NCI-H1436 (cell line): ENCODE results near the gene CPM.
"Not testable (repeated sequence)": the region's sequence is repeated elsewhere in the genome, so short reads cannot be mapped to it uniquely, and the experiment has no call there.

ENCODE experiments used
- DNase-seq: peaks from one replicate; lab custom pipeline; 2025; lab: John Stamatoyannopoulos, UW

Gene CPM

DNA sequence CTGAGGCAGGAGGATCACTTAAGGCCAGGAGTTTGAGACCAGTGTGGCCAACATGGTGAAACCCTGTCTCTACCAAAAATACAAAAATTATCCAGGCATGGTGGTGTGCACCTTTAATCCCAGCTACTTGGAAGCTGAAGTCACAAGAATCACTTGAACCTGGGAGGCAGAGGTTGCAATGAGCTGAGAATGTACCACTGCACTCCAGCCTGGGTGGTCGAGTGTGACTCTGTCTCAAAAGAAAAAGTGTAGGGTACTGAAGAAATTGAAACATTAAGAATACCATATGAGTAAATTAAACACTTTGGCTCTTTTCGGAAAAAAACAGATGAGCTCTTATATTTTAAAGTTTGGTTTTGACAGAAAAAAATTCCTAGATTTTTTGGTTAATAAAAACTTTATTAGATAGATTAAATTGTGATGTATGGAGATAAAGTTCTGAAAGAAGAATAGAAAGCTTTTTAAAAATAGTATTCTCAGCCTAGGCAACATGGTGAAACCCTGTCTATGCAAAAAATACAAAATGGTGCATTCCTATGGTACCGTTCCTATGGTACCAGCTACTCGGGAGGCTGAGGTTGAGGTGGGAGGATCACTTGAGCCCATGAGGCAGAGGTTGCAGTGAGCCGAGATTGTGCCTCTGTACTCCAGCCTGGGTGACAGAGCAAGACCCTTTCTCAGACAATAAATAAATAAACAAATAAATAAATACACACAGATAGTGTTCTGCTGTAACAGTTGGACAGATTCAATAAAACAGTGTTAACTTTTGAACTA, 104.9 kb downstream of the CPM start:
- DNase-seq: no peak

- DNase-seq: no peak
These were observed 107.3 kb downstream of the CPM start for GRCh38 chr12:68825569-68826217.

GRCh38 chr12:68824597-68825250, 108.2 kb downstream of the CPM start:
- DNase-seq: no peak

DNA sequence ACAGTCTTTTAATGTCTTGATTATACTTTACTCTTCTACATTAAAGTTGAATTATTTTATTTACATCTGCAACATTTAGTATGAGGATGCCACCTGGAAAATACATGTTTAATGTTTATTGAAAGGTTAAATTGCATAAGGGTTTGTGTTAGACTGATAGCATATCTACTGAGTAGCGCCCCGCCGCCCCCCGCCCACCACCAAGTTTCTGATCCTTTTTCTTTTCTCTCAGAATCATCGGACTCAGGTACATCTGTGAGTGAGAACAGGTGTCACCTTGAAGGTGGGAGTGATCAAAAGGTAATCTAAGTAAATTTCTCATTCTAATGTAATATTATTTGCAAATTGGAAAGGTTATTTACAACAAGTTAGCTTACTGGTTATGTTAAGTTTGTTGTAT, 108.8 kb downstream of the CPM start:
- DNase-seq: no peak

DNA sequence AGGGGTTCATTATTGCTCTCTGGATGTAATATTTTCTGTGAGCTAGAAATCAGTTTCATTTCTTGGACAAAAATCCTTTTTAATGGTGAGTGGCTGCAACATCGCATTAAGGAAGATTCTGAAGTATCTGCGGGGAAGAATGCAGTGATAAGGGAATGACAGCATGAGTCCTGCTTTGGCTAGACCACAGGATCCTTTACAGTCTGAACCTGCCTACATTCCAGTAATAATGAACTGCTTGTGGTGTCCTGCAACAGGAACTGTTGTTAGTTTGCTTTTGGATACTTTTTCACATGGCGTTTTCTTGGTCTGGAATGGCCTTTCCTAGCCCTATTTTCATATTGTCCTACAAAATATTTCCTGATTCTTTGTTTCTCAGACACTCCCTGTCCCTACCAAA, 109.3 kb downstream of the CPM start:
- DNase-seq: no peak

- DNase-seq: no peak
These were observed 111.4 kb downstream of the CPM start for GRCh38 chr12:68821357-68822188.

GRCh38 chr12:68819481-68819880, 113.5 kb downstream of the CPM start:
- not testable (repeated sequence) for DNase-seq

- no peak for DNase-seq
These were observed 116.8 kb downstream of the CPM start for GRCh38 chr12:68815928-68816800.

DNA sequence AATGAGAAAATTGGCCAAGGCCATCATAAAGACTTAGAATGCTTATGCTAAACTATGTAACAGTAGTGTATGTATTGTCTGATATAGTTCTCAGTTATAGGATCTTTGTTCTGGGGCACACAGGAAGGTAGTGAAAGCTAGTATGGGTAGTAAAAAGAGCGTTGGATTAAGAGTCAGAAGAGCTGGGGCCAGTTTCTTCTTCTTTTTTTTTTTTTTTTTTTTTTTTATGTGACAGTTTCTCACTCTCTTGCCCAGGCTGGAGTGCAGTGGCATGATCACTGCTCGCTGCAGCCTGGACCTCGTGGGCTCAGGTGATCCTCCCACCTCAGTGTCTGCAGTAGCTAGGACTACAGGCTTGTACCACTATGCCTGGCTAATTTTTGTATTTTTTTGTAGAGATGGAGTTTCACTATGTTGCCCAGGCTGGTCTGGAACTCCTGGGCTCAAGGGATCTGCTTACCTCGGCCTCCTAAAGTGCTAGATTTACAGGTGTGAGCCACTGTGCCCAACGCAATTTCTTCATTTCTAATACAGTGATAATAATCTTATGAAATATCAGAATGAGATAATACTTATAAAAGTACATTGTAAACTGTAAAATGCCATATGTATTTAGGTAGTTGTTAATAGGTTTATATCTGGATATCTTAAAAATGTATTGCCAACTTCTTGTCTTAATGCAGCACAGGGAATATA, 117.6 kb downstream of the CPM start:
- DNase-seq: no peak

GRCh38 chr12:68814490-68815231, 118.3 kb downstream of the CPM start:
- no peak for DNase-seq

- DNase-seq: no peak
These were observed 119.8 kb downstream of the CPM start for GRCh38 chr12:68813242-68813593.

- no peak for DNase-seq
These were observed 120.3 kb downstream of the CPM start for GRCh38 chr12:68812553-68813241.

DNA sequence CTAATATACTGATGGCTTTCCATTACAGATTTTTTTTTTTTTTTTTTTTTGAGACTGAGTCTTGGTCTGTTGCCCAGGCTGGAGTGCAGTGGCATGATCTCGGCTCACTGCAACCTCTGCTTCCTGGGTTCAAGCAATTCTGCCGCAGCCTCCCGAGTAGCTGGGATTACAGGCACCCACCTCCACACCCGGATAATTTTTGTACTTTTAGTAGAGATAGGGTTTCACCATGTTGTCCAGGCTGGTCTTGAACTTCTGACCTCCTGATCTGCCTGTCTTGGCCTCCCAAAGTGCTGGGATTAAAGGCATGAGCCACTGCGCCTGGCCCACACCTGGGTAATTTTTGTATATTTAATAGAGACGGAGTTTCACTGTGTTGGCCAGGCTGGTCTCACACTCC, 121.4 kb downstream of the CPM start:
- DNase-seq: not testable (repeated sequence)

GRCh38 chr12:68810027-68810389, 123.0 kb downstream of the CPM start:
- not testable (repeated sequence) for DNase-seq

DNA sequence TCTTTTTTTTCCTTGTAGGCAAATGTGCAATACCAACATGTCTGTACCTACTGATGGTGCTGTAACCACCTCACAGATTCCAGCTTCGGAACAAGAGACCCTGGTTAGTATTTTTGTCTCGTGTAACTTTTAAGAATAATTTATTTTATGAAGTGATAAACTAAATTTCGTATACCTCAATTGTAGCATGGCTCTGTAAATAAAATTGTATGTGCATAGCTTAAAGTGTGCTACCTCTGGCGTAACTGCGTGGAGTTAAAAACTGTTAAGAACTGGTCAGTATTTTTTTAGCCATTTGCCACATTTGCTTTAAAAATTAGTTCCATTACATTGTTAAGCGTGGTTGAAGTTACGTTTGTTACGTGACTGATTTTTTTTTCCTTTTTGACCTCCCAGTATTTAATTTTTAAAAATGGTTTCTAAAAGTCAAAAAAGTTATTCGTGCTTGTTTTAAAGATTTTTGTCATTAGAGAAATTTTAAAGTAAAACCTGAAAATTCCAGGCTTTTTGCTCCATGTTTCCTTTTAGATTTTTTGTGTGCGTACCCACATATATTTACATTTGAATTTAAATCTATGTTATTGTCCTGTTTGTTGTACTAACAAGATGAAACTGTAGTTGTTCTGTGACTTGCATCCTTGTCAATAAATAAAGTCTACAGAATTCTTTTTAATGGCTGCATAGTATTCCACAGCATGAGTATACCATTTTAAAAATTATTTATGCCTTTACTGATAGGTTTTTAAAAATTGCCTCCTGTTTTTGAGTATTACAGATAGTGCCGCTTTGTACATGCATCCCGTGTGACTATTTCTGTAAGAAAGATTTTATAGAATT, 123.6 kb downstream of the CPM start:
- DNase-seq: no peak

DNA sequence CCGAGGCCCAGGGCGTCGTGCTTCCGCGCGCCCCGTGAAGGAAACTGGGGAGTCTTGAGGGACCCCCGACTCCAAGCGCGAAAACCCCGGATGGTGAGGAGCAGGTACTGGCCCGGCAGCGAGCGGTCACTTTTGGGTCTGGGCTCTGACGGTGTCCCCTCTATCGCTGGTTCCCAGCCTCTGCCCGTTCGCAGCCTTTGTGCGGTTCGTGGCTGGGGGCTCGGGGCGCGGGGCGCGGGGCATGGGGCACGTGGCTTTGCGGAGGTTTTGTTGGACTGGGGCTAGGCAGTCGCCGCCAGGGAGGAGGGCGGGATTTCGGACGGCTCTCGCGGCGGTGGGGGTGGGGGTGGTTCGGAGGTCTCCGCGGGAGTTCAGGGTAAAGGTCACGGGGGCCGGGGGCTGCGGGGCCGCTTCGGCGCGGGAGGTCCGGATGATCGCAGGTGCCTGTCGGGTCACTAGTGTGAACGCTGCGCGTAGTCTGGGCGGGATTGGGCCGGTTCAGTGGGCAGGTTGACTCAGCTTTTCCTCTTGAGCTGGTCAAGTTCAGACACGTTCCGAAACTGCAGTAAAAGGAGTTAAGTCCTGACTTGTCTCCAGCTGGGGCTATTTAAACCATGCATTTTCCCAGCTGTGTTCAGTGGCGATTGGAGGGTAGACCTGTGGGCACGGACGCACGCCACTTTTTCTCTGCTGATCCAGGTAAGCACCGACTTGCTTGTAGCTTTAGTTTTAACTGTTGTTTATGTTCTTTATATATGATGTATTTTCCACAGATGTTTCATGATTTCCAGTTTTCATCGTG, 124.4 kb downstream of the CPM start:
- DNase-seq: peak; percentile 85

DNA sequence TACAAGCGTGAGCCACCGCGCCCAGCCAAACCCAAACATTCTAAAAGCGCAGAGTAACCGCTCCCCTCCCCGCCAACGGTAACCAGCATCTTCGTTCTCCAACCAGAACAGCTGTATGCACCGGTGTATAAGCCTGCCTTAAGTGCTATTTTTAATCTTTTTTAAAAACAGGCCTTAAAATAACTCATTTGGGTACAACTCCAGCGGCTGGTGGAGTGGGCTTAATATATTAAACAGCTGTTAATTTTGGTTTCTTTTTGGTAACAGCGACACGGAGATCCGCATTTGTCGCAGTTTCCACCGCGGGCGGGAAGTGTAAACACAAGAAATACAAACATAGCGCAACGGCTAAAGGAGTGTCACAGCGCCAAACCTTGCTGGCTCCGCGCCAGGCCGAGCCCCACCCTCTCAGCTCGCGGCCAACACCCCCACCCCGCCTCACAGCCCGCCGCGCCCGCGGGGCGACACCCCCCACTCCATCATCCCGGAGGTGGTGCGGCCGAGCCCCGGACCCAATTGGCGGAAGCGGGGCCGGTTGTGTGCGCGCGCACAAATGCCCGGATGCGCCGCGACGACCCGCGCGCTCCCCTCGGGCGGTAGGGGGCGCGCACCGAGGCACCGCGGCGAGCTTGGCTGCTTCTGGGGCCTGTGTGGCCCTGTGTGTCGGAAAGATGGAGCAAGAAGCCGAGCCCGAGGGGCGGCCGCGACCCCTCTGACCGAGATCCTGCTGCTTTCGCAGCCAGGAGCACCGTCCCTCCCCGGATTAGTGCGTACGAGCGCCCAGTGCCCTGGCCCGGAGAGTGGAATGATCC, 125.2 kb downstream of the CPM start, which contains the start of gene MDM2:
TSS of gene MDM2 (plus strand) at position 602 of the 812 bp plus-strand sequence. CDS start 301 bp downstream, outside the sequence.
- DNase-seq: peak; percentile 97
